ENCODE data around the gene TMEM179.

- no peak for TF ChIP-seq CSRNP3 (CRISPR knock-in tag; IDR thresholded peaks at IDR 0.05)
- no peak for TF ChIP-seq CSDC2 (CRISPR knock-in tag; IDR thresholded peaks at IDR 0.05)
- no peak for TF ChIP-seq ZFP30 (CRISPR knock-in tag; IDR thresholded peaks at IDR 0.05)
- no peak for TF ChIP-seq PATZ1 (CRISPR knock-in tag; IDR thresholded peaks at IDR 0.05; ENCODE audit: borderline replicate concordance)
- TF ChIP-seq ZFP3 (CRISPR knock-in tag; IDR thresholded peaks at IDR 0.05) = no peak
- no peak for TF ChIP-seq CREB5 (CRISPR knock-in tag; IDR thresholded peaks at IDR 0.05; ENCODE audit: low read depth)
- TF ChIP-seq TOX (CRISPR knock-in tag; IDR thresholded peaks at IDR 0.05; ENCODE audit: borderline replicate concordance) = no peak
- TF ChIP-seq ARNTL (CRISPR knock-in tag; IDR thresholded peaks at IDR 0.05; ENCODE audit: borderline replicate concordance, low read depth) = no peak
- no peak for TF ChIP-seq POU6F1 (CRISPR knock-in tag; IDR thresholded peaks at IDR 0.05; ENCODE audit: borderline replicate concordance, low read depth)
- no peak for TF ChIP-seq ZNF565 (CRISPR knock-in tag; conservative IDR thresholded peaks at IDR 0.05; ENCODE audit: low read depth)
- TF ChIP-seq ISL1 (CRISPR knock-in tag; IDR thresholded peaks at IDR 0.05) = no peak
- TF ChIP-seq SNAI2 (CRISPR knock-in tag; IDR thresholded peaks at IDR 0.05) = no peak
Observed at GRCh38 chr14:104624939-104625338, 20.4 kb upstream of the TMEM179 start.

Data from SK-N-SH treated with all-trans-retinoic acid at 6 μM for 48 hours (cell line).